Astrocyte (in vitro differentiated cells and primary cell): ENCODE results near the gene ITPRIP. TPM values are rescaled to one million over a fixed set of nuclear protein-coding genes. Genes with fewer than 3 reads are reported as not detected.

ENCODE experiments used
- DNase-seq: peaks from one replicate; pipeline ENCODE4 v3.0.0-alpha.2; 2010; ENCODE audit warnings: low read depth
- FAIRE-seq: peaks from 2 replicates; lab custom pipeline; 2011; peaks lifted over from hg19 to GRCh38; lab: Jason Lieb, UNC
- H2AFZ ChIP-seq: 2 replicates; pipeline ENCODE4 v1.6.0; 2012; ENCODE audit warnings: low read depth, low read length, inconsistent platforms
- H3K27ac ChIP-seq: 2 replicates; pipeline ENCODE4 v1.5.1; 2011; ENCODE audit warnings: low read depth, low read length, inconsistent platforms
- H3K27me3 ChIP-seq: 2 replicates; pipeline ENCODE4 v1.6.0; 2011; ENCODE audit warnings: low read length, inconsistent platforms; ENCODE audit not compliant: insufficient read depth
- H3K36me3 ChIP-seq: 2 replicates; pipeline ENCODE4 v1.5.1; 2011; ENCODE audit warnings: low read length, inconsistent platforms; ENCODE audit not compliant: insufficient read depth
- H3K4me1 ChIP-seq: 2 replicates; pipeline ENCODE4 v1.5.1; 2011; ENCODE audit warnings: low read length, inconsistent platforms; ENCODE audit not compliant: insufficient read depth
- H3K4me2 ChIP-seq: 2 replicates; pipeline ENCODE4 v1.6.0; 2012; ENCODE audit warnings: low read length, inconsistent platforms
- H3K4me3 ChIP-seq: 2 replicates; pipeline ENCODE4 v1.5.1; 2011; ENCODE audit warnings: low read depth, mild to moderate bottlenecking, low read length, inconsistent platforms; ENCODE audit not compliant: insufficient read depth
- H3K79me2 ChIP-seq: 2 replicates; pipeline ENCODE4 v1.6.0; 2012; ENCODE audit warnings: mild to moderate bottlenecking, low read length, inconsistent platforms; ENCODE audit not compliant: insufficient read depth
- H3K9ac ChIP-seq: 2 replicates; pipeline ENCODE4 v1.6.0; 2012; ENCODE audit warnings: mild to moderate bottlenecking, low read length, inconsistent platforms
- H3K9me3 ChIP-seq: 2 replicates; pipeline ENCODE4 v1.5.1; 2012; ENCODE audit warnings: low read depth, mild to moderate bottlenecking, low read length, inconsistent platforms; ENCODE audit not compliant: insufficient read depth
- H4K20me1 ChIP-seq: 2 replicates; pipeline ENCODE4 v1.6.0; 2012; ENCODE audit warnings: low read length, inconsistent platforms; ENCODE audit not compliant: insufficient read depth
- H3K27ac Mint-ChIP-seq: one replicate; pipeline ENCODE4 v1.8.0; 2021; ENCODE audit warnings: mild to moderate bottlenecking, mixed read lengths; ENCODE audit not compliant: unreplicated experiment
- H3K27me3 Mint-ChIP-seq: one replicate; pipeline ENCODE4 v1.8.0; 2021; ENCODE audit warnings: low read depth, mixed read lengths; ENCODE audit not compliant: unreplicated experiment
- H3K36me3 Mint-ChIP-seq: one replicate; pipeline ENCODE4 v1.8.0; 2021; ENCODE audit warnings: low read depth, mixed read lengths; ENCODE audit not compliant: unreplicated experiment
- H3K4me1 Mint-ChIP-seq: one replicate; pipeline ENCODE4 v1.8.0; 2021; ENCODE audit warnings: low read depth, mixed read lengths; ENCODE audit not compliant: unreplicated experiment
- H3K4me3 Mint-ChIP-seq: one replicate; pipeline ENCODE4 v1.8.0; 2021; ENCODE audit warnings: mild to moderate bottlenecking, moderate library complexity, mixed read lengths; ENCODE audit not compliant: unreplicated experiment
- H3K9me3 Mint-ChIP-seq: one replicate; pipeline ENCODE4 v1.8.0; 2021; ENCODE audit warnings: mild to moderate bottlenecking, mixed read lengths; ENCODE audit not compliant: unreplicated experiment
- CTCF ChIP-seq: IDR thresholded peaks from 2 replicates; pipeline ENCODE4 v1.5.1; 2011; ENCODE audit warnings: low read depth, mild to moderate bottlenecking, inconsistent platforms, low read length, moderate library complexity; ENCODE audit not compliant: insufficient read depth
- EZH2 ChIP-seq: IDR thresholded peaks from 2 replicates; pipeline ENCODE4 v1.6.1; 2012; ENCODE audit warnings: mild to moderate bottlenecking, low read length, inconsistent platforms; ENCODE audit not compliant: insufficient read depth
- total RNA-seq: library from RNA; stranded (reverse); gene quantifications from 2 replicates; pipeline ENCODE4 v1.2.1, GENCODE V29; 2021

The ITPRIP gene
- total RNA-seq, 1 donor from 2014 or later, result 21.9 TPM

GRCh38 chr10:104301907-104302690, 36.2 kb downstream of the ITPRIP start:
- H3K4me1 ChIP-seq, result peaks cover 46% of the 10 kb centered on the region
- H3K4me2 ChIP-seq, result no peak overlapping the region
- DNase-seq (no peak), FAIRE-seq (no peak)
- H3K79me2 ChIP-seq, result no peaks in the 10 kb centered on the region
- no peak overlapping the region for H3K9ac ChIP-seq
- H3K36me3 ChIP-seq, result no peaks in the 10 kb centered on the region
- H3K27ac Mint-ChIP-seq, result no peak overlapping the region
- peaks cover 2% of the 10 kb centered on the region for H3K36me3 Mint-ChIP-seq
- no peak overlapping the region for H3K4me3 ChIP-seq
- H3K9me3 ChIP-seq, result no peaks in the 10 kb centered on the region
- no peak overlapping the region for H2AFZ ChIP-seq
- no peaks in the 10 kb centered on the region for H4K20me1 ChIP-seq
- no peak overlapping the region for H3K4me3 Mint-ChIP-seq
- no peaks in the 10 kb centered on the region for H3K27me3 Mint-ChIP-seq
- peaks cover 13% of the 10 kb centered on the region for H3K9me3 Mint-ChIP-seq
- TF ChIP-seq CTCF (no peak), EZH2 (no peak)
- no peaks in the 10 kb centered on the region for H3K27me3 ChIP-seq
- H3K4me1 Mint-ChIP-seq, result peaks cover 29% of the 10 kb centered on the region
- H3K27ac ChIP-seq, result peak overlapping the region; percentile 100

- no peaks in the 10 kb centered on the region for H3K36me3 ChIP-seq
- Mint-ChIP-seq H3K27ac (peak overlapping the region; percentile 86), H3K9me3 (peaks cover 13% of the 10 kb centered on the region), H3K36me3 (peaks cover 2% of the 10 kb centered on the region), H3K27me3 (no peaks in the 10 kb centered on the region), H3K4me3 (no peak overlapping the region), H3K4me1 (peaks cover 29% of the 10 kb centered on the region)
- H3K4me2 ChIP-seq, result peak overlapping the region; percentile 82
- peak overlapping the region; percentile 100 for H3K27ac ChIP-seq
- no peaks in the 10 kb centered on the region for H3K79me2 ChIP-seq
- peak overlapping the region; percentile 41 for H3K4me3 ChIP-seq
- no peaks in the 10 kb centered on the region for H4K20me1 ChIP-seq
- TF ChIP-seq CTCF, result no peak
- no peak for TF ChIP-seq EZH2
- no peaks in the 10 kb centered on the region for H3K9me3 ChIP-seq
- peak; percentile 99 for DNase-seq
- FAIRE-seq, result no peak
- H2AFZ ChIP-seq, result no peak overlapping the region
- H3K27me3 ChIP-seq, result no peaks in the 10 kb centered on the region
- H3K9ac ChIP-seq, result peak overlapping the region; percentile 93
- H3K4me1 ChIP-seq, result peaks cover 47% of the 10 kb centered on the region
Observed at GRCh38 chr10:104300736-104301292, 37.5 kb downstream of the ITPRIP start.
